HG03196 (cell line): ENCODE results near the gene ATOH1.
A peak's percentile ranks its signal among the peaks of the same experiment; 100 is the strongest.

Experiments used
- ATAC-seq: cut with Tn5 transposase; IDR thresholded peaks from one replicate; pipeline ENCODE4 v1.9.1; 2021; ENCODE audit not compliant: unreplicated experiment

ATOH1 gene, protein sequence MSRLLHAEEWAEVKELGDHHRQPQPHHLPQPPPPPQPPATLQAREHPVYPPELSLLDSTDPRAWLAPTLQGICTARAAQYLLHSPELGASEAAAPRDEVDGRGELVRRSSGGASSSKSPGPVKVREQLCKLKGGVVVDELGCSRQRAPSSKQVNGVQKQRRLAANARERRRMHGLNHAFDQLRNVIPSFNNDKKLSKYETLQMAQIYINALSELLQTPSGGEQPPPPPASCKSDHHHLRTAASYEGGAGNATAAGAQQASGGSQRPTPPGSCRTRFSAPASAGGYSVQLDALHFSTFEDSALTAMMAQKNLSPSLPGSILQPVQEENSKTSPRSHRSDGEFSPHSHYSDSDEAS

DNA sequence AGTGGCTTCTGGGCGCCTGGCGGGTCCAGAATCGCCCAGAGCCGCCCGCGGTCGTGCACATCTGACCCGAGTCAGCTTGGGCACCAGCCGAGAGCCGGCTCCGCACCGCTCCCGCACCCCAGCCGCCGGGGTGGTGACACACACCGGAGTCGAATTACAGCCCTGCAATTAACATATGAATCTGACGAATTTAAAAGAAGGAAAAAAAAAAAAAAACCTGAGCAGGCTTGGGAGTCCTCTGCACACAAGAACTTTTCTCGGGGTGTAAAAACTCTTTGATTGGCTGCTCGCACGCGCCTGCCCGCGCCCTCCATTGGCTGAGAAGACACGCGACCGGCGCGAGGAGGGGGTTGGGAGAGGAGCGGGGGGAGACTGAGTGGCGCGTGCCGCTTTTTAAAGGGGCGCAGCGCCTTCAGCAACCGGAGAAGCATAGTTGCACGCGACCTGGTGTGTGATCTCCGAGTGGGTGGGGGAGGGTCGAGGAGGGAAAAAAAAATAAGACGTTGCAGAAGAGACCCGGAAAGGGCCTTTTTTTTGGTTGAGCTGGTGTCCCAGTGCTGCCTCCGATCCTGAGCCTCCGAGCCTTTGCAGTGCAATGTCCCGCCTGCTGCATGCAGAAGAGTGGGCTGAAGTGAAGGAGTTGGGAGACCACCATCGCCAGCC is at the start of gene ATOH1:
Gene ATOH1 (plus strand): TSS at position 422 of the 663 bp plus-strand sequence. CDS start 174 bp downstream, at position 596.
- no peak for ATAC-seq

DNA sequence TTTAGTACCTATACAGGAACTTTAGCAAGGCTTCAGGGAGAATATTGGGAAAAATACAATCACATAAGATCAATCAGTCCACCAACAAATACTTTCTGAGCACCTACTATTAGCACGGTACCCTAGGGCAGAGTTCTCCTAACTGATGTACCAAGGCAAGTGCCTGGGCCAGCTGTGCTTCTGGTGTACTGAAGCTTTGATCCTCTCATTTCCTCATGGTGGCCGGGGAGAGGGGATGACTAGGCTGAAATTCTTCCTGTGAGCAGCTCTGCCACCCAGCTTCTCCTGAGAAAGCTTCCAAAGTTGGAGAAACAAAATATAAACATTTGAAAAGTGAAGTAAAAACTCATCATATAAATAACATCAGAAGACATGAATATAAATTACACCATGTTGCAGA is 49.3 kb upstream of the ATOH1 start:
- no peak for ATAC-seq

DNA sequence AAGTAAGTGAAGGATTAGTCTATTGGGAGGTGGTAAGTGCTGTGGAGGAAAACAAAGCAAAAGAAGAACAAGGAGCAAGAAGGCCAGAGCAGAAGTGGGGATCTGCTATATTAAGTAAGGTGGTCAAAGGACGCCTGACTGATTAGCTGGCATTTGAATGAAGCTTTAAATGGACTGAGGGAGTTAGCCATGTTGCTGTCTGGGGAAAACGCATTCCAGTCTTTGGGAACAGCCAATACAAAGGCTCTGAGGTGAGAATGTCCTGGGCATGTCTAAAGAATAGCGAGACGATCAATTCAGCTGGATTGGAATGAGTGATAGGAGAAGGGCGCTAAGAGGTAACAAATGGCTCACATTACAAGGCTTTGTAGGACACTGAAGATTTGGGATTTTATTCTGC is 48.5 kb upstream of the ATOH1 start:
- no peak for ATAC-seq

DNA sequence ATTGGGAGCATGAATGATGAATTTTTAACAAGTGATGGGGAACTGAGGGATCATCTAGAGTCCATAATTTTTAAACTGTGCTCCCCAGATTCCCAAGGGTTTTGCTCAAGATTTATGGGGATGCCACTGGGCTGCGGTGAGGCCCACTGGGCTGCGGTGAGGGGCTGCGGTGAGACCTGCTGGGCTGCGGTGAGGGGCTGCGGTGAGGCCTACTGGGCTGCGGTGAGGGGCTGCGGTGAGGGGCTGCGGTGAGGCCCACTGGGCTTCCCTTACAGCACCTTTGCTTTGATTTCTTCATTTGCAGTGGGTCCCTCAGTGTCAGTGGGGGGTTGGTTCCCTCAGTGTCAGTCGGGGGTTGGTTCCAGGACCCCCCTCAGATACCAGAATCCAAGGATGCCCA is 47.4 kb upstream of the ATOH1 start:
- ATAC-seq = no peak

DNA sequence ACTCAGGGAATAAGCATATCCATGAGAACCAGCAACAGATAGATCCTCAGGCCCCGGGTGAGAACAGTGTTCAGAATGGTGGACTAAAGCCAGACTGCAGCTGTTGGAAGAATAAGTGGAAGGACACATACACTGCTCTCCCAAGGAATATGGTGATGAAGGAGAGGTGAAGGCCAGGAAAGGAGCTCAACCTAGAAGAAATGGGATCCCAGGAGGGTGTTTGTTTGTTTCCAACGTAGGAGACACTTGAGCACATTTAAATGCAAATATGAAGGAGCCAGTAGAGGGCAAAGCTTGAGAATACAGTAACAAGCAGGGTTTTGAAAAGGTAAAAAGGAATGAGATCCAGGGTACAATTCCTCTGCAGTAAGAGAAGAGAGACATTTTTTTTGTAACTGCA is 42.4 kb upstream of the ATOH1 start:
- no peak for ATAC-seq

DNA sequence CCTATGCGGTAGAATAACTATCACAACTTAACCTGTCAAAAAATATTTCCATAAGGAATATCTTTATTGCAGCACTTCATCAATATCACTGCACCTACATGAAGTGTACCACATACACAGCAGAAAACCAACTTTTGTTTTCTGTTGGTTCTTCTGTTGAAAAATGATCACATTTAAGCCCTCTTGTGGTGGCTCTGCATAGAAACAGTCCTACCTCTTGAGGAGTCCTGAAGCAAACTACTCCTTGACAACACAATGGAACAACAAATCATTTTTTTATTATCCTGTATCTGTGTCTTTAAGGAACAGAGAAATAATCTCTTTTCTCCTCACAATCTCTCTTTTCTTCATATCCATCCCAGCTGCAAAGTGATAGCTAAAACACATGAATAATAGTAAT is 39.8 kb upstream of the ATOH1 start:
- ATAC-seq = no peak

DNA sequence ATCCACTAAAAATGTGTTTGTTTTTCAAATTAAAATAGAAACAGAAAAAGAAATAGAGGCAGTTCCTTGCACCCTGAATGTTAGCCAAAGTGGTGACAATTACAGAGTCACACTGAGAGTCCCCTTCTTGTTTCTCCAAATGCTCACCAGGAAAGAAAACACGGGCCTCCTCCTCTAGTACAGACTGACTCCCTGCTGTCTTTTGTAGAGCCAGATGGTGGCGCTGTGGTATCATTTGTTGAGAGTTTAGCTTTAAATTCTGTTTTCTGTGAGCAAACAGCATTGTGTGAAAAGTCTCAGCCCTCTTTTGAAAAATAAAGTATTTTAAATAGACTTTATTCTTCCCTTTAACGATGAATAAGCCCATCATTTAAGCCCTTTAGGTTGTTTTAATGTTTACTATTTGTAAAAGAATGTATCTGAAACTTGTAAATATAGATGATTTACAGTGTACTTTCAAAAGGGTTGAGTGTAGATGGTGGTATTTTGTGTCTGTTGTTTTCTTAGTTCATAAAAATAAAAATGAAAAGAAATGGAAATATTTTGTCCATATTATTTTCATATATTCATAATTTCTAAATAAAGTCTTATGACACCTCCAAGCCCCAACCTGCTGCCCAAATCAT is 36.9 kb upstream of the ATOH1 start:
- ATAC-seq = peak; percentile 80

DNA sequence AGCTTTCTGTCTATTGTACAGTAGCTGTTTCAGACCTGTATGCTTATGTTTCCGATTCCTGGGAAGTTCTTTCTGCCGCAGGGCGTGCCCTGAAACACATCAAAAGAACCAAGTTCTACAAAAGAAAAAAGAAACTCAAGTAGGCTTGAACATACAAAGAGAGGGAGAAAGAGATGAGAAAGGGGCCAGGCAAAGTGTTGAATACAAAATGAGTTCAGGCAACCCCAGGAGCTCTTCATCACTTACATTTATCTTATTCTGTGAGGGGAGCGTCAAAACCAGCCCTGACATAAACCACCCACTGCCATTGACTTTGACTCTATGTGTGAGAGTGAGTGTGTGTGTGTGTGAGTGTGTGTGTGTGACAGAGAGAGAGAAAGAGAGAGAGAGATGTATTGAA is 26.5 kb upstream of the ATOH1 start:
- ATAC-seq = no peak

DNA sequence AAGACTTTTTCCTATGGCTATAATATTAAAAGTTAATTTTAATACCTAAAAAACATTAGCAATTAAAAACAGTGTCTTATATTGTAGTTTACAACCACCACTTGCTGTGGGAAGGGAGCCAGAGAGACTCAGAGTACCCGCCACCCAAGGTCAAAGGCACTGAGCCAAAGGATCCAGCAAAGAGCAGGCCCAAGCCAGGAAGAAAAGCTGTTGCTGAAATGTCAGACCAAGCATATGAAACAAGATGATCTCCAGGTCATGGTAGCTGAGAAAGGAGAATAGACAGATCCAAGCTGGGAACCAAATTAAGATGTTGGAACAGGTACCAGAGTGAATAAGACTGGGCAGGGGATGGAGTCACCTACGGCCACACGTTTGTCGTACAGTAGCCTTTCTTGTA is 18.8 kb upstream of the ATOH1 start:
- ATAC-seq = no peak

DNA sequence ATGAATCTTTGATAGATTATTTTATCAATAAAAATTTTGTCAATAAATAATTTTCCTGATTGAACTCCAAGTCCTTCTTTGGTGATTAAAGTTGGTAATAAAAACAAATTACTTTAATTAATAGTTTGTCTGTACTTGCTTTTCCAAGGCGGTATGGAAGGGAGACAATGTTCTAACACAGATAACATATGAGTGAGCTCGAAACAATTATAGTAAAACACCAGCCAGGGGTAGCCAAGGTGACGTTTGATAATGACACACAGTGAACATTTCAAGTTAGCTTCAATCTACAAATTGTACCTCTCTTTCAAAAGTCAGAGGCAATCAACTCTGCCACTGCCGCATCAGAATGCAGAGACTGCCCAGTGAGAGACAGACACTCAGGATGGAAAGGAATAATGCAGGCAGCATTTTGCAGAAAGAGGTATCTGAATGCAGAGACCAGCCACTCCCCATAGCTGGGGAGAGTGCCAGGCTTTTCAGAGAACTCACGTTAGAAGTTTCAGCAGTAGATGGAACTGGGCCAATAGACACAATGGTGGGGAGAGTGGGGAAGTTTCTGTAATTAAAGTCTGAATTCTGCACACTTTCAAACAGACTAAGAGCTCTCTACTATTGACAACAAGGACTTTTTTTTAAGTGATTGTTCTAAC is 18.1 kb upstream of the ATOH1 start:
- no peak for ATAC-seq

DNA sequence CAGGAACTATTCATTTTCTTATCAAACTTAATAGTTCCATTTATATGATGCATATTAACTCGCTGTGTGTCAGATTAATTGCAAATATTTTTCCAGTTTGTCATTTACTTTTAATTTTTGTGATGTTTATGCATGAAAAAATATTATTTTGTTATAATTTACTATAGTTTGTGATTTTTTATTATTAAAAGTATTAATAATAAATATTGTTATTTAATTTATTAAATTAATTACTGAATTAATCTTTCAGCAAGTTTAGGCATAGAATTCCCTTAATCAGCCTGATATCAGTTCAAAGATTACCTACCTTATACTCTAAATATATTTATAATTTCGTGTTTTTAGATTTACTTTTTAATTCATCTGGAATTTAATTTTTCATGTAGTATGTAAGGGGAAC is 15.5 kb upstream of the ATOH1 start:
- no peak for ATAC-seq

DNA sequence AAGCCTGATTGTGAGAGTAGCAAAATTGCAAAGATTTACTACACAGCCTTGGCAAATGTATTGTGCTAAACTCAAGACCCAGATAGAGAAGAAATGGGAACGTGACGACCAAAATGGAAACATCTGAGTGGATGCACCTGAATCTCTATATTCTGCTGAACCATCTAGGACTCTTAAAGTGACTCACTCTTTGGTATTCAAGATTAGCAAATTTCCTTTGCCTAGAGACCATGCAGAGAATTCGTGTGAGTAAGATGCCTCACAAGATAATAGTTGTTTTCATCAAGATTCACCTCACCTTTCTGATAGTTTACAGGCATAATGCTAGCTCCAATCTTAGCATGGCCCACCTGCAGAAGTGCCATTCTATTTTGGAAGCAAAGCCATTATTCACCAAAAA is 14.4 kb upstream of the ATOH1 start:
- ATAC-seq = no peak

DNA sequence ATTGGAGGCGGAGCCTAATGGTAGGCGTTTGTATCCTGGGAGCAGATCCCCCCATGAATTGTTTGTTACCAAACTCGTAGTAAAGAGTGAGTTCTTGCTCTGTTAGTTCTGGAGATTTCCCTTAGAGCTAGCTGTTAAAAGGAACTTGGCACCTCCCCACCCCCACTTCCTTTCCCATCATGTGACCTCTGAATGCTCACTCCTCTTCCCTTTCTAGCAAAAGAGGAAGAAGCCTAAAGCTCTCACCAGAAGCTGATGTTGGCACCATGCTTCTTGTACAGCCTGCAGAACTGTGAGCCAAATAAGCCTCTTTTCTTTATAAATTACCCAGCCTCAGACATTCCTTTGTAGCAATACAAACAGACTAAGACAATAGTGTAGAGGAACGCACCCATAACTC is 13.8 kb upstream of the ATOH1 start:
- no peak for ATAC-seq

DNA sequence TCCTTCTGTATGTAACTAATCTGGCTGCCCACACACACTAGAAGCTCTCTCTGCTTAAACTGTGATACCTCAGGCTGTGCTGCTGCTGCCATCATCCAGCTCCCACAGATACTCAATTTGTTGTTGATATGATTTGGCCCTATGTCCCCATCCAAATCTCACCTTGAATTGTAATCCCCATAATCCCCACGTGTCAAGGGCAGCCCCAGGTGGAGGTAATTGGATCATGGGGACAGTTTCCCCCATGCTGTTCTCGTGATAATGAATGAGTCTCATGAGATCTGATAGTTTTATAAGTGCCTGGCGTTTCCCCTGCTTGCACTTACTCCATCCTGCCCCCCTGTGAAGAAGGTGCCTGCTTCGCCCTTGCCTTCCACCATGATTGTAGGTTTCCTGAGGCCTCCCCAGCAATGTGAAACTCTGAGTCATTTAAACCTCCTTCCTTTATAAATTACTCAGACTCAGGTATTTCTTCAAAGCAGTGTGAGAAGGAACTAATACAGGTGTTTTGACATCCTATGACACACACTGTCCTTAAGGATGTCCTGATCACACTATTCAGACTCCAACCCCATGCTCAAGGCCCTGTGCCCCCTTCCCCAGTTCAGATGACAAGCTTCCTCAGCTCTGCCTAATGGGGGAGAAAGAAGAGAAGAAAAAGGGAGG is 2.9 kb upstream of the ATOH1 start:
- ATAC-seq = no peak

DNA sequence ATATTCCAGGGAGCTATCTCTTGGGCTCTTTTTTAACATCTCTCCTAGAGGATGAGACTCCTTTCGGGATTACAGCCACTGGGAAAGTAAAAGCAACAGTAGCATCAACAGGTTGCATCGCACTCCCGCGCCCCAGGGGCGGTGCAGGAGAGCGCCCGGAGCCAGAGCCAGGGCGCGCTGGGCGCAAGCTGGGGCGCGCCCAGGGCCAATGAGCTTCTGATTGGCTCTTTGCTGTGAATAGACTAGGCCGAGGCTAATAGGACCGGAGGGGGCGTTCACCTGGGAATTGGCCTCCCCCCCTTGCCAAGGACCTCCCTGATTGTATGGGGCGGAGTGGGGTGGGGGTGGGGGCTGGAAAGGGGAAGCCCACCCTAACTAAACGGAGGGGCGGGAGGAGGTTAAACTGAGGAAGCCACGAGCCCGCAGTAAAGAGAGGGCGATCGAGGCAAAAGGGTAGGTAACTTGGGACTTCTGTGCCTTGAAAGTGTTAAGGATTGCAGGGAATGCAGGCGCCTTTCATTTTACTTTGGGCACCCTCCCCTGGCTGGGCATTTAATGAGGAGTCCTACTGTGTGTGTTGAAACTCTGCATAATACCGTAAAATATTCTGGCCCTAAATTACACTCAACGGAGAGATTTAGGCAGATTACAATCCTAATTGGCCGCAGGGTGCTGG is 1.1 kb upstream of the ATOH1 start:
- ATAC-seq = no peak

DNA sequence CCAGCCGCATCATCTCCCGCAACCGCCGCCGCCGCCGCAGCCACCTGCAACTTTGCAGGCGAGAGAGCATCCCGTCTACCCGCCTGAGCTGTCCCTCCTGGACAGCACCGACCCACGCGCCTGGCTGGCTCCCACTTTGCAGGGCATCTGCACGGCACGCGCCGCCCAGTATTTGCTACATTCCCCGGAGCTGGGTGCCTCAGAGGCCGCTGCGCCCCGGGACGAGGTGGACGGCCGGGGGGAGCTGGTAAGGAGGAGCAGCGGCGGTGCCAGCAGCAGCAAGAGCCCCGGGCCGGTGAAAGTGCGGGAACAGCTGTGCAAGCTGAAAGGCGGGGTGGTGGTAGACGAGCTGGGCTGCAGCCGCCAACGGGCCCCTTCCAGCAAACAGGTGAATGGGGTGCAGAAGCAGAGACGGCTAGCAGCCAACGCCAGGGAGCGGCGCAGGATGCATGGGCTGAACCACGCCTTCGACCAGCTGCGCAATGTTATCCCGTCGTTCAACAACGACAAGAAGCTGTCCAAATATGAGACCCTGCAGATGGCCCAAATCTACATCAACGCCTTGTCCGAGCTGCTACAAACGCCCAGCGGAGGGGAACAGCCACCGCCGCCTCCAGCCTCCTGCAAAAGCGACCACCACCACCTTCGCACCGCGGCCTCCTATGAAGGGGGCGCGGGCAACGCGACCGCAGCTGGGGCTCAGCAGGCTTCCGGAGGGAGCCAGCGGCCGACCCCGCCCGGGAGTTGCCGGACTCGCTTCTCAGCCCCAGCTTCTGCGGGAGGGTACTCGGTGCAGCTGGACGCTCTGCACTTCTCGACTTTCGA is 654 bp downstream of the ATOH1 start:
- no peak for ATAC-seq

DNA sequence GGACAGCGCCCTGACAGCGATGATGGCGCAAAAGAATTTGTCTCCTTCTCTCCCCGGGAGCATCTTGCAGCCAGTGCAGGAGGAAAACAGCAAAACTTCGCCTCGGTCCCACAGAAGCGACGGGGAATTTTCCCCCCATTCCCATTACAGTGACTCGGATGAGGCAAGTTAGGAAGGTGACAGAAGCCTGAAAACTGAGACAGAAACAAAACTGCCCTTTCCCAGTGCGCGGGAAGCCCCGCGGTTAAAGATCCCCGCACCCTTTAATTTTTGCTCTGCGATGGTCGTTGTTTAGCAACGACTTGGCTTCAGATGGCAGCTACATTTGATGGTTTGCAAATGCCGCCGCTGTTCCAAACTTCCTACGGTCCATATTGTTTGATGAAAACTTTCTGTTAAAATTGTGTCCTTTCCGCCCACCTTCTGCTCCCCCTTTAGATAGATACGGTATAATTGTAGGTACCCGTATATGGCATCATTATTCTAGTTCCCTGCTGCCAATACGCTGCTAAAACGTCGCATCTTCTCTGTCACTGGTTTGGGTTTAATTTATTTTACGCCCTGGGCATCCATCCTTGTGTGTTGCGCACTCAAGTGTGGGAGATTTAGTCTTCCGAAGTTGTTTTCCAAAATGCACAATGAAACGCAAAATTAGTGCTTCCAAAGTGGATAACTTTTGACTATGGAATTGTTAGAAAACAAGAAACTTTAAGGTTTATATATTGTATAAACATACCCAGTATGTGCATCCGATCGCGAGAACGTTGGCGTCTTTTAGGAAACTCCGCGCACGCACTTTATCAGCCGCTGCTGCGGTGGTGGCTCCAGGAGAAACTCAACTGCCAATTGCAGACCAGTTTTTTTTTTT is 1.5 kb downstream of the ATOH1 start:
- ATAC-seq = no peak

DNA sequence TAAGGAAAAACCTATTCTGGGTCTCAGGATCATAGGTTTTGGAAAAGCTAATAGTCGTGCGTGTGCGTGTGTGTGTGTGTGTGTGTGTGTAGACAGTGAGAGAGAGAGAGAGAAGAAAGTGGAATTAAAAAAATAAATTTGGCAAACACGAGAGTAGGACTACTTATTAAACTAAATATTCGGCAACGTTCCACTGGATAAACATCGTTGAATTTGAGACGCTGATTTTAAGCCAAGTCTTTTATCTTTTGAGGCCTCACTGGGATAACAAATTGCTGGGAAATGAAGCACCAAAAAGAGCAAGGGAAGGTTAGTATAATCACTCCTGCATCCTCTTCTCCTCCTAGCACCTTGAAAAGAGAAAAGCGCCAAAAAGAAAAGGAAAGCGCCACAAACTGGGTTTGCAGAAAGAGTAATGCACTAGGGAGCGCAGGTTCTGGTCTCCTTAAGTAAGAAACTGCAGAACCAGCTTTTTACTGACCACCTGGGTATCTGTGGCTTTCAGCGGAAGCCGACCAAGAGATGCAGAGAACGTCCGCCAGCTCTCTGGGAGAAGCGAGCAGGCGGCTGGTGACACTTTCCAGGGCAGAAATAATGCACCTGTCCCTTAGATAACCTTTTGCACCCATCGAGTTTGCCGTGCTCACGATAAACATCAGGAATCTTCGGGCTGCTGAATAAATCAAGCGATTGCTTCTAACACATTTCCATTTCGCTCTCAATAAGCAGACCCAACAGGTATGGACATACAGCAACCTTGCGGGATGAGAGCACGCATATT is 3.4 kb downstream of the ATOH1 start:
- no peak for ATAC-seq
